Heart left ventricle (tissue), 13 donors: ENCODE measurements around the gene HERC3.

Experiments
- POLR2A ChIP-seq, 2 donors: fragments of 450-650 bp; IDR thresholded peaks; one replicate each; pipeline ENCODE4 v1.6.1; 2017; ENCODE audit warnings: antibody characterized with exemption in 2 of 2, mild to moderate bottlenecking in 2 of 2, moderate library complexity in 2 of 2
- TF ChIP-seq, protein P1 (sequence below), 12 donors: fragments of 200-600 bp; sonication (generic) in 4 of 12; IDR thresholded peaks; one replicate each; pipeline versions ENCODE4 v1.5.0 to v1.8.0; 2018 to 2022; ENCODE audit warnings: antibody characterized with exemption in 12 of 12, mild to moderate bottlenecking in 5 of 12
- donor health status: ischemic (EF 13 %, LVEDD 7.1; RV severe dilation, severe dysfunction).
- donor health status: DM: no; HTN: yes; CAD: no.
- donor health status: DM: no; HTN: no; CAD: no.
- donor health status: ischemic (EF 25% LVEDD 6.9; RV normal size, moderate dysfunction).
- donor health status: ischemic (EF 25% LVEDD 5.7; RV mildly dilated, moderate dysfunction).
- donor health status: ischemic (EF 35%, LVEDD 5.7; RV mildly dilated, moderate dysfunction).
- donor health status: nonischemic (EF 11% LVEDD 7.7; RV severe dilation, severe dysfunction).
- donor health status: DM: yes; HTN: yes; CAD: no.
- donor health status: PGD.
- donor health status: ischemic (EF 29% LVEDD 5.4; RV normal size, mild dysfunction).
- donor health status: nonischemic (EF 23%, LVEDD 6.1; RV moderate dilation, normal function).

DNA sequence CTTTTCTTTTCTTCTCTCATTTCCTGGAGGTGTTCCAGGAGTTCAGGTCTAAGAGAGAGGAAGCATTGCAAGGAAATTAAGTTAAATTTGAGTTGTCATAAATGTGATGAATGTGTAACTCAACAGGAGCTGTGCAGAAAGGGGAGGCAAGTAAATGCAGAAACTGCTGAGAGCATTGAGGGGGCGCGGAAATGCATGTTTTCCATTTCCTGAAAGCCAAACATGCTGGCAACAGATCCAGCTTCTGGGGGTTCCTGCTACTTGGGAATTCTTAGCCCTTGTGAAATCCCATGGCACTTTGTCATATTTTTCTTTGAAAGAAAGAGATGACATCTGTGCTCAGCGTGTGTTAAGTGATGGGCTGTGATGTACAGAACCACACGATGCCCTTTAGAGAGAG, 139.1 kb downstream of the HERC3 start:
- TF ChIP-seq, protein P1, sequence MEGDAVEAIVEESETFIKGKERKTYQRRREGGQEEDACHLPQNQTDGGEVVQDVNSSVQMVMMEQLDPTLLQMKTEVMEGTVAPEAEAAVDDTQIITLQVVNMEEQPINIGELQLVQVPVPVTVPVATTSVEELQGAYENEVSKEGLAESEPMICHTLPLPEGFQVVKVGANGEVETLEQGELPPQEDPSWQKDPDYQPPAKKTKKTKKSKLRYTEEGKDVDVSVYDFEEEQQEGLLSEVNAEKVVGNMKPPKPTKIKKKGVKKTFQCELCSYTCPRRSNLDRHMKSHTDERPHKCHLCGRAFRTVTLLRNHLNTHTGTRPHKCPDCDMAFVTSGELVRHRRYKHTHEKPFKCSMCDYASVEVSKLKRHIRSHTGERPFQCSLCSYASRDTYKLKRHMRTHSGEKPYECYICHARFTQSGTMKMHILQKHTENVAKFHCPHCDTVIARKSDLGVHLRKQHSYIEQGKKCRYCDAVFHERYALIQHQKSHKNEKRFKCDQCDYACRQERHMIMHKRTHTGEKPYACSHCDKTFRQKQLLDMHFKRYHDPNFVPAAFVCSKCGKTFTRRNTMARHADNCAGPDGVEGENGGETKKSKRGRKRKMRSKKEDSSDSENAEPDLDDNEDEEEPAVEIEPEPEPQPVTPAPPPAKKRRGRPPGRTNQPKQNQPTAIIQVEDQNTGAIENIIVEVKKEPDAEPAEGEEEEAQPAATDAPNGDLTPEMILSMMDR (IDR thresholded peaks at IDR 0.05), result no peak
- no peak for TF ChIP-seq POLR2A (IDR thresholded peaks at IDR 0.05)
